Suprapubic skin (tissue), 4 donors: ENCODE data around the gene TMCC1. TPM values are rescaled to one million over a fixed set of nuclear protein-coding genes. Genes with fewer than 3 reads are reported as not detected.

Experiments
- DNase-seq, 2 donors: peaks; one replicate each; pipeline ENCODE4 v3.0.0-alpha.2; 2019; ENCODE audit warnings: low spot score in 2 of 2
- H3K27ac ChIP-seq: fragments of 200-600 bp; sonication (generic); one replicate; pipeline ENCODE4 v1.5.1; 2019
- H3K27me3 ChIP-seq: fragments of 200-600 bp; sonication (generic); one replicate; pipeline ENCODE4 v1.5.1; 2019
- H3K36me3 ChIP-seq: fragments of 200-600 bp; sonication (generic); one replicate; pipeline ENCODE4 v1.5.1; 2019
- H3K4me1 ChIP-seq: fragments of 200-600 bp; sonication (generic); one replicate; pipeline ENCODE4 v1.5.1; 2019
- H3K4me3 ChIP-seq: fragments of 200-600 bp; sonication (generic); one replicate; pipeline ENCODE4 v1.5.1; 2019; ENCODE audit warnings: mild to moderate bottlenecking
- H3K9me3 ChIP-seq: fragments of 200-600 bp; sonication (generic); one replicate; pipeline ENCODE4 v1.5.1; 2019
- CTCF ChIP-seq, 2 donors: fragments of 200-600 bp in 1 of 2; fragments of 450-650 bp in 1 of 2; sonication (generic) in 1 of 2; IDR thresholded peaks; one replicate each; pipeline ENCODE4 v1.5.1; 2016 to 2019; ENCODE audit warnings: antibody characterized with exemption in 2 of 2, mild to moderate bottlenecking in 1 of 2, moderate library complexity in 1 of 2
- EP300 ChIP-seq: sonication (generic); formaldehyde crosslinking; IDR thresholded peaks from one replicate; pipeline ENCODE4 v1.6.1; 2017; ENCODE audit warnings: antibody characterized with exemption
- POLR2A ChIP-seq, 2 donors: fragments of 450-650 bp; IDR thresholded peaks; one replicate each; pipeline ENCODE4 v1.6.1; 2017; ENCODE audit warnings: antibody characterized with exemption in 2 of 2, mild to moderate bottlenecking in 2 of 2, moderate library complexity in 2 of 2
- POLR2AphosphoS5 ChIP-seq, 3 donors: sonication (generic); formaldehyde crosslinking; IDR thresholded peaks; one replicate each; pipeline ENCODE4 v1.6.1; 2017; ENCODE audit warnings: antibody characterized with exemption in 3 of 3
- WGBS: methylation state at CpG from one replicate; pipeline ENCODE4 v1.1.5; 2018; 5-methylcytosine and 5-hydroxymethylcytosine counted together
- total RNA-seq, 4 donors: library from RNA; depleted of rRNA; stranded (reverse); fragments of >200 nt; gene quantifications; one replicate each; pipeline ENCODE4 v1.1.0, GENCODE V29; 2016

Gene TMCC1
- total RNA-seq, 4 donors from 2014 or later = 14.6 to 26.4 (median 22.4) TPM

GRCh38 chr3:129663930-129664646 is 229.4 kb downstream of the TMCC1 start:
- peak overlapping the region; percentile 58 for H3K27ac ChIP-seq
- H3K4me1 ChIP-seq = peaks cover 36% of the 10 kb centered on the region
- no peak overlapping the region for H3K4me3 ChIP-seq
- DNase-seq = no peak
- H3K27me3 ChIP-seq = no peaks in the 10 kb centered on the region
- WGBS = 67% methylated on average over 6 of the region's 6 CpGs
- no peaks in the 10 kb centered on the region for H3K9me3 ChIP-seq
- TF ChIP-seq POLR2AphosphoS5 (IDR thresholded peaks at IDR 0.05) (no peak), EP300 (no peak), CTCF (IDR thresholded peaks at IDR 0.05) (no peak), POLR2A (IDR thresholded peaks at IDR 0.05) (no peak)
- H3K36me3 ChIP-seq = no peaks in the 10 kb centered on the region

- Histone ChIP-seq H3K4me1 (peaks cover 42% of the 10 kb centered on the region), H3K9me3 (no peaks in the 10 kb centered on the region), H3K27ac (peak overlapping the region; percentile 66), H3K36me3 (no peaks in the 10 kb centered on the region), H3K27me3 (no peaks in the 10 kb centered on the region), H3K4me3 (no peak overlapping the region)
- DNase-seq = no peak
- 32% methylated on average over 1 of the region's 1 CpG for WGBS
- TF ChIP-seq EP300 (no peak), POLR2AphosphoS5 (IDR thresholded peaks at IDR 0.05) (no peak)
These were observed 230.5 kb downstream of the TMCC1 start for GRCh38 chr3:129663045-129663446.

- WGBS = 82% methylated on average over 4 of the region's 4 CpGs
- H3K36me3 ChIP-seq = no peaks in the 10 kb centered on the region
- H3K27me3 ChIP-seq = no peaks in the 10 kb centered on the region
- no peaks in the 10 kb centered on the region for H3K9me3 ChIP-seq
- no peak overlapping the region for H3K4me3 ChIP-seq
- peaks cover 51% of the 10 kb centered on the region for H3K4me1 ChIP-seq
- TF ChIP-seq POLR2A (IDR thresholded peaks at IDR 0.05) = no peak
- TF ChIP-seq CTCF (IDR thresholded peaks at IDR 0.05) = no peak
- no peak for TF ChIP-seq POLR2AphosphoS5 (IDR thresholded peaks at IDR 0.05)
- TF ChIP-seq EP300 = no peak
- peak overlapping the region; percentile 66 for H3K27ac ChIP-seq
- DNase-seq = no peak
These were observed 231.3 kb downstream of the TMCC1 start for GRCh38 chr3:129662191-129662608.

DNA sequence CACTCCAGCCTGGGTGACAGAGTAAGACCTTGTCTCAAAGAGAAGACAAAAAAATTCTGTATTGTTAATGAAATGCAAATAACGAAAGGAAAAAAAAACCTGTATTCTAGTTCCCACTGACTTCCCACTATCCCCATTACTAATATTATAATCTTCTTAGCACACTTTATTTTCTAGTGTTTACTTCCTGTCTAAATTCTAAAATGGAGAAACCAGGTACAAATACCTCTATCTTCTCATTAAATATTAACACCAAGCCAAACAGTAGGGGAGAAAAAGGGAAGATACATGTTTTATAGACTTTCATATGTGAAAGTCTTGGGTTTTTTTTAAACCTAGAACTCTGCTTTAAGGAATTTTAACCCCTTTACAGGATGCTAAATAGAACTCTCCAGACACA is 231.7 kb downstream of the TMCC1 start:
- TF ChIP-seq EP300 = no peak
- no peak for TF ChIP-seq CTCF (IDR thresholded peaks at IDR 0.05)
- no peak for TF ChIP-seq POLR2A (IDR thresholded peaks at IDR 0.05)
- TF ChIP-seq POLR2AphosphoS5 (IDR thresholded peaks at IDR 0.05) = no peak
- no peak overlapping the region for H3K4me3 ChIP-seq
- WGBS = 95% methylated on average over 1 of the region's 1 CpG
- H3K9me3 ChIP-seq = no peaks in the 10 kb centered on the region
- no peaks in the 10 kb centered on the region for H3K27me3 ChIP-seq
- H3K4me1 ChIP-seq = peaks cover 55% of the 10 kb centered on the region
- H3K27ac ChIP-seq = peak overlapping the region; percentile 66
- no peaks in the 10 kb centered on the region for H3K36me3 ChIP-seq
- no peak for DNase-seq

- no peak for DNase-seq
- TF ChIP-seq CTCF (IDR thresholded peaks at IDR 0.05) (no peak), POLR2A (IDR thresholded peaks at IDR 0.05) (no peak), POLR2AphosphoS5 (IDR thresholded peaks at IDR 0.05) (no peak), EP300 (no peak)
- 62% methylated on average over 4 of the region's 4 CpGs for WGBS
- Histone ChIP-seq H3K36me3 (peaks cover 7% of the 10 kb centered on the region), H3K4me3 (no peak overlapping the region), H3K9me3 (no peaks in the 10 kb centered on the region), H3K27ac (peak overlapping the region; percentile 29), H3K4me1 (peaks cover 35% of the 10 kb centered on the region), H3K27me3 (no peaks in the 10 kb centered on the region)
These were observed 235.2 kb downstream of the TMCC1 start for GRCh38 chr3:129658110-129658843.
